Heart left ventricle (tissue), 16 donors: ENCODE data around the gene EML1. TPM values are rescaled to one million over a fixed set of nuclear protein-coding genes. Genes with fewer than 3 reads are reported as not detected.
"Not testable (repeated sequence)": the region's sequence is repeated elsewhere in the genome, so short reads cannot be mapped to it uniquely, and the experiment has no call there.

Source experiments
- ATAC-seq, 4 donors: fragments of 200-7000 bp; cut with Tn5 transposase; one replicate each; pipeline ENCODE4 v1.9.1; 2020 to 2022; ENCODE audit warnings: moderate library complexity in 4 of 4, mild to moderate bottlenecking in 3 of 4, moderate number of reproducible peaks in 1 of 4
- DNase-seq, 5 donors: peaks; one replicate each; pipeline ENCODE4 v3.0.0-alpha.2; 2020
- H3K27ac ChIP-seq, 12 donors: fragments of 200-600 bp; sonication (generic) in 4 of 12; one replicate each; pipeline versions ENCODE4 v1.5.0 to v1.8.0; 2016 to 2022; ENCODE audit warnings: mild to moderate bottlenecking in 2 of 12
- H3K27me3 ChIP-seq, 9 donors: fragments of 200-600 bp; sonication (generic) in 2 of 9; one replicate each; pipeline versions ENCODE4 v1.5.1 to v1.8.0; 2016 to 2022; ENCODE audit warnings: mild to moderate bottlenecking in 3 of 9
- H3K36me3 ChIP-seq, 9 donors: fragments of 200-600 bp; sonication (generic) in 2 of 9; one replicate each; pipeline versions ENCODE4 v1.5.0 to v1.8.0; 2018 to 2022; ENCODE audit warnings: mild to moderate bottlenecking in 2 of 9
- H3K4me1 ChIP-seq, 12 donors: fragments of 200-600 bp; sonication (generic) in 4 of 12; one replicate each; pipeline versions ENCODE4 v1.5.0 to v1.8.0; 2016 to 2022; ENCODE audit warnings: mild to moderate bottlenecking in 3 of 12
- H3K4me3 ChIP-seq, 12 donors: fragments of 200-600 bp; sonication (generic) in 4 of 12; one replicate each; pipeline versions ENCODE4 v1.5.0 to v1.8.0; 2017 to 2022; ENCODE audit warnings: mild to moderate bottlenecking in 9 of 12, moderate library complexity in 4 of 12
- H3K9me3 ChIP-seq, 12 donors: fragments of 200-600 bp; sonication (generic) in 4 of 12; one replicate each; pipeline versions ENCODE4 v1.5.0 to v1.8.0; 2016 to 2022; ENCODE audit warnings: mild to moderate bottlenecking in 1 of 12
- POLR2A ChIP-seq, 2 donors: fragments of 450-650 bp; IDR thresholded peaks; one replicate each; pipeline ENCODE4 v1.6.1; 2017; ENCODE audit warnings: antibody characterized with exemption in 2 of 2, mild to moderate bottlenecking in 2 of 2, moderate library complexity in 2 of 2
- WGBS, 4 donors: extraction: QIAGEN DNeasy Blood & Tissue Kit in 2 of 4; methylation state at CpG; one replicate each; pipeline versions ENCODE4 v1.1.5 to v1.1.7; 2013 to 2018; 5-methylcytosine and 5-hydroxymethylcytosine counted together
- intact Hi-C, 10 donors: fragments of 100-400 bp; cut with DNase I; formaldehyde crosslinking; loops; one replicate each; pipeline versions ENCODE4 v1.11.1 to v1.14.2; 2022
- polyA plus RNA-seq, 2 donors: library from polyadenylated mRNA; stranded (reverse); fragments of 200-250 nt; gene quantifications; one replicate each; pipeline ENCODE4 v1.2.3, GENCODE V29; 2013
- total RNA-seq, 9 donors: library from RNA; depleted of rRNA in 2 of 9; stranded (reverse); fragments of >200 nt in 2 of 9; fragmentation: NEBNext Ultra II Directional in 3 of 9; extraction: Animal tissue kit (Norgen Biotek cat#: 25700) in 3 of 9; gene quantifications; one replicate each; pipeline versions ENCODE4 v1.1.0 to v1.2.4, GENCODE V29; 2016 to 2023
- TF ChIP-seq, protein P1 (sequence below), 12 donors: fragments of 200-600 bp; sonication (generic) in 4 of 12; IDR thresholded peaks; one replicate each; pipeline versions ENCODE4 v1.5.0 to v1.8.0; 2018 to 2022; ENCODE audit warnings: antibody characterized with exemption in 12 of 12, mild to moderate bottlenecking in 5 of 12
- donor health status: ischemic (EF 13 %, LVEDD 7.1; RV severe dilation, severe dysfunction).
- donor health status: healthy with polysubstance abuse.
- donor health status: DM: no; HTN: yes; CAD: no.
- donor health status: DM: no; HTN: no; CAD: no.
- donor health status: ischemic (EF 25% LVEDD 6.9; RV normal size, moderate dysfunction).
- donor health status: ischemic (EF 25% LVEDD 5.7; RV mildly dilated, moderate dysfunction).
- donor health status: healthy.
- donor health status: DM: yes; HTN: yes; CAD: no.
- donor health status: ischemic (EF 35%, LVEDD 5.7; RV mildly dilated, moderate dysfunction).
- donor health status: nonischemic (EF 11% LVEDD 7.7; RV severe dilation, severe dysfunction).
- donor health status: DM: yes; HTN: yes; CAD: no.
- donor health status: PGD.
- donor health status: ischemic (EF 29% LVEDD 5.4; RV normal size, mild dysfunction).
- donor health status: nonischemic (EF 23%, LVEDD 6.1; RV moderate dilation, normal function).

EML1 gene
- total and polyA plus RNA-seq, 11 donors = 7.4 to 49.7 (median 39.3) TPM

DNA sequence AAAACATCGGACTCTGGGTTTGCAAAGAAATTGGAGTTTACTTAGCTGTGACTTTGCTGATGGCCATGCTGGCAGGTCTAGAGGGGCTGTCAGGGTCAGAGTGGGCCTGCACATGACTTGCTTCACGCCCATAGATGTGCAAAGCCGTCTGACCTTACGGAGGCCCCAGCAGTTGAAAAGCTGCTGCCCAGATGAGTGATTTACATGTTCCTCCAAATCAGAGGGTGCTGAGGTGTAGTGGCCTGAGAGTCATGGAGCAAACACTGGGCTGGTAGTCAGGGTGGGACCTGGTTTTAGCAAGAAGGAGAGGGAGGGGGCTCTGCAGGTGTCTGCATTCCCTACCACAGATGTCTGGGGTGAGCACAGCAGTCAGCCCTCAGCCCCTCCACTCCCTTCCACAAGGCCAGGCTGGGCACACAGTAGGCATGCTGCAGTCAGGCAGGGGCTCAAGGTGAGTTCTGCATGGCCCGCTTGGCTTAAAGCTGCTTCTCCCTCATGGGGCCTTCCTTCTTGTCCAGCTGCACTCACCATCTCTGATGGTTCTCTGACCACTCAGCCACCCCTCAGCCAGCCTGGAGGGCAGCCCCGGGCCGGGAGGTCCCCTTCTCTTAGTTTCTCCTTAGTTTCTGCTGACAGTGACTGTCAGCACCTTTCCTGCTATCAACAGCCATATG lies 34.2 kb upstream of the EML1 start:
- Histone ChIP-seq H3K4me3 (no peak overlapping the region), H3K27me3 (no peaks in the 10 kb centered on the region), H3K36me3 (no peaks in the 10 kb centered on the region), H3K4me1 (peaks cover 8 to 58% (median 31%) of the 10 kb centered on the region in 12 donors), H3K9me3 (no peaks in the 10 kb centered on the region), H3K27ac (peak overlapping the region in 1 of 12 donors; percentile 60)
- TF ChIP-seq POLR2A (IDR thresholded peaks at IDR 0.05) = no peak
- TF ChIP-seq, protein P1, sequence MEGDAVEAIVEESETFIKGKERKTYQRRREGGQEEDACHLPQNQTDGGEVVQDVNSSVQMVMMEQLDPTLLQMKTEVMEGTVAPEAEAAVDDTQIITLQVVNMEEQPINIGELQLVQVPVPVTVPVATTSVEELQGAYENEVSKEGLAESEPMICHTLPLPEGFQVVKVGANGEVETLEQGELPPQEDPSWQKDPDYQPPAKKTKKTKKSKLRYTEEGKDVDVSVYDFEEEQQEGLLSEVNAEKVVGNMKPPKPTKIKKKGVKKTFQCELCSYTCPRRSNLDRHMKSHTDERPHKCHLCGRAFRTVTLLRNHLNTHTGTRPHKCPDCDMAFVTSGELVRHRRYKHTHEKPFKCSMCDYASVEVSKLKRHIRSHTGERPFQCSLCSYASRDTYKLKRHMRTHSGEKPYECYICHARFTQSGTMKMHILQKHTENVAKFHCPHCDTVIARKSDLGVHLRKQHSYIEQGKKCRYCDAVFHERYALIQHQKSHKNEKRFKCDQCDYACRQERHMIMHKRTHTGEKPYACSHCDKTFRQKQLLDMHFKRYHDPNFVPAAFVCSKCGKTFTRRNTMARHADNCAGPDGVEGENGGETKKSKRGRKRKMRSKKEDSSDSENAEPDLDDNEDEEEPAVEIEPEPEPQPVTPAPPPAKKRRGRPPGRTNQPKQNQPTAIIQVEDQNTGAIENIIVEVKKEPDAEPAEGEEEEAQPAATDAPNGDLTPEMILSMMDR (IDR thresholded peaks at IDR 0.05) = no peak
- no peak for ATAC-seq
- WGBS, 4 donors = 65 to 77% (median 73%) methylated on average over 6 to 7 of the region's 7 CpGs
- no peak for DNase-seq
- intact Hi-C loops = loop anchor here in 1 of 10 donors (5.0 kb wide), 1 partner anchor 33 kb away; the partner anchor contains the start of gene EML1

DNA sequence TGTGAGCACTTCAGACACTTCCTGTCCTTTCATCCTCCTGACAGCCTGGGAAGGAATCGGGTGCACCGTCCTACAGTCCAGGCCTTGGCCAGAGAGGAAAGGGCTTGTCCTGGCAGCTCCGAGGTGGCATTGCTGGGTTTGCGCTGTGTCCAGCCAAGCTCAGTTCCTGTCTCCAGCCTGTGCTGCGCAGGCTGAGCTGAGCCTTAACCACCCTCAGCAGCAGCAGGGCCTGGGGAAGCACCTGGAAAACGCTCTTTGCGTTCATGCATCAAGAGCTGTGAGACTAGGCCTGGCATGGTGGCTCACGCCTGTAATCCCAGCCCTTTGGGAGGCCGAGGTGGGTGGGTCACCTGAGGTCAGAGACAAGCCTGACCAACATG lies 33.7 kb upstream of the EML1 start:
- no peaks in the 10 kb centered on the region for H3K9me3 ChIP-seq
- H3K27me3 ChIP-seq = no peaks in the 10 kb centered on the region
- TF ChIP-seq, protein P1 (IDR thresholded peaks at IDR 0.05) = no peak
- TF ChIP-seq POLR2A (IDR thresholded peaks at IDR 0.05) = no peak
- ATAC-seq (peak in 1 of 4 donors; percentile 9), DNase-seq (no peak)
- WGBS, 4 donors = 36 to 62% (median 55%) methylated on average over 4 to 9 of the region's 9 CpGs
- H3K36me3 ChIP-seq = no peaks in the 10 kb centered on the region
- no peak overlapping the region for H3K4me3 ChIP-seq
- intact Hi-C loops = loop anchor here in 1 of 10 donors (5.0 kb wide), 1 partner anchor 33 kb away; the partner anchor contains the start of gene EML1
- peak overlapping the region in 1 of 12 donors; percentile 60 for H3K27ac ChIP-seq
- peaks cover 8 to 53% (median 27%) of the 10 kb centered on the region in 12 donors for H3K4me1 ChIP-seq

DNA sequence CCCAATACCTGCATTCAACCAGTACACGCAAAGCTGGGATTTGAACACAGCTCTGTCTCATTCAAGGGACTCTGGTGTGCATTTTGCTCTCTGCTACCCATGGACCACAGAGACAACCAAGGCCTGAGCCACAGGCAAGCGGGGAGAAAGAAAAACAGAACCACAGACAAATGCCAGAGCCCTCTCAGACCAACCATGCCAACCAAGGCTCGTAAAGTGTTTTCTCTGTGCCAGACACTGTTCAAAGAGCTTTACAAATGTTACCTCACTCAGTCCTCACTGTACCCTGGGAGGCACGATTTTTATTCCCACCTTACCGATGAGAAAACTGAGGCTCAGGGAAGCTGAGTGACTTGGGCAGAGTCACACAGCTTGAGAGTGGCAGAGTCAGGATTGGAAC lies 32.4 kb upstream of the EML1 start:
- 90 to 94% (median 91%) methylated on average over 5 of the region's 5 CpGs for WGBS, 4 donors
- Histone ChIP-seq H3K27me3 (no peaks in the 10 kb centered on the region), H3K36me3 (no peaks in the 10 kb centered on the region), H3K27ac (peak overlapping the region in 1 of 12 donors; percentile 22), H3K4me1 (peaks cover 3 to 40% (median 16%) of the 10 kb centered on the region in 12 donors), H3K9me3 (no peaks in the 10 kb centered on the region), H3K4me3 (no peak overlapping the region)
- TF ChIP-seq, protein P1 (IDR thresholded peaks at IDR 0.05) = no peak
- TF ChIP-seq POLR2A (IDR thresholded peaks at IDR 0.05) = no peak
- intact Hi-C loops = no loop called here
- ATAC-seq (no peak), DNase-seq (no peak)

DNA sequence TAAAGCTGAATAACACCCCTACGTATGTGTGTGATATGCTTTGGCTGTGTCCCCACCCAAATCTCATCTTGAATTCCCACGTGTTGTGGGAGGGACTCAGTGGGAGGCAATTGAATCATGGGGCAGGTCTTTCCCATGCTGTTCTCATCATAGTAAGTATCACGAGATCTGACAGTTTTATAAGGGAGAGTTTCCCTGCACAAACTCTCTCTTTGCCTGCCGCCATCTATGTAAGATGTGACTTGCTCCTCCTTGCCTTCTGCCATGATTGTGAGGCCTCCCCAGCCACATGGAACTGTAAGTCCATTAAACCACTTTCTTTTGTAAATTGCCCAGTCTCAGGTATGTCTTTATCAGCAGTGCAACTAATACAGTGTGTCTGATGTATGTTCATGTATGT lies 30.3 kb upstream of the EML1 start:
- ATAC-seq, H3K36me3 ChIP-seq, H3K27me3 ChIP-seq, DNase-seq, H3K27ac ChIP-seq, H3K4me3 ChIP-seq, intact Hi-C loops, H3K9me3 ChIP-seq: not testable (repeated sequence)
- WGBS, 4 donors = 78 to 94% (median 81%) methylated on average over 4 of the region's 4 CpGs
- H3K4me1 ChIP-seq = peaks cover 0 to 40% (median 8%) of the 10 kb centered on the region in 12 donors
